HEK293 (cell line): ENCODE results near the gene C1orf226.

Experiments used
- CTCF ChIA-PET: fragments of 350-600 bp; formaldehyde crosslinking; extraction: SDS; loops from one replicate; lab custom pipeline; 2021; ENCODE audit warnings: antibody characterized with exemption; lab: Yijun Ruan, JAX
- POLR2A ChIA-PET: fragments of 300-600 bp; formaldehyde crosslinking; extraction: SDS; loops from one replicate; lab custom pipeline; 2020; ENCODE audit warnings: antibody characterized with exemption, inconsistent platforms; lab: Yijun Ruan, JAX
- H3K27ac ChIP-seq: fragments of 200-500 bp; sonication (Bioruptor generic); 2 replicates; pipeline ENCODE4 v1.5.1; 2014; ENCODE audit warnings: low read depth, low read length, control low read depth, inconsistent platforms; ENCODE audit errors: extremely low read depth
- H3K36me3 ChIP-seq, 2 experiments: fragments of 200-500 bp in 1 of 2; sonication (Bioruptor generic) in 1 of 2; 1 replicate in 1 of 2; 2 replicates in 1 of 2; pipeline ENCODE4 v1.5.1; 2014 to 2017; ENCODE audit warnings: inconsistent platforms in 2 of 2, low read length in 2 of 2; ENCODE audit not compliant: control insufficient read depth in 2 of 2, insufficient read depth in 1 of 2
- H3K4me1 ChIP-seq: fragments of 200-500 bp; sonication (Bioruptor generic); 2 replicates; pipeline ENCODE4 v1.5.1; 2014; ENCODE audit warnings: mild to moderate bottlenecking, low read length, inconsistent platforms; ENCODE audit not compliant: control insufficient read depth, insufficient read depth
- H3K4me3 ChIP-seq: 2 replicates; pipeline ENCODE4 v1.5.1; 2011; ENCODE audit warnings: low read depth, mild to moderate bottlenecking, control low read depth, low read length, moderate library complexity
- H3K9me3 ChIP-seq: fragments of 200-500 bp; sonication (Bioruptor generic); 2 replicates; pipeline ENCODE4 v1.5.1; 2014; ENCODE audit warnings: low read depth, low read length, inconsistent platforms; ENCODE audit not compliant: control insufficient read depth, insufficient read depth
- ATF2 ChIP-seq: fragments of 450-650 bp; formaldehyde crosslinking; IDR thresholded peaks from 2 replicates; pipeline ENCODE4 v1.5.1; 2016; ENCODE audit warnings: missing biosample characterization, missing genetic modification characterization, low read depth
- GLIS1 ChIP-seq: fragments of 450-650 bp; formaldehyde crosslinking; IDR thresholded peaks from 2 replicates; pipeline ENCODE4 v1.5.1; 2016; ENCODE audit warnings: missing biosample characterization, missing genetic modification characterization
- TRIM28 ChIP-seq: IDR thresholded peaks from 2 replicates; pipeline ENCODE4 v1.6.1; 2011; ENCODE audit warnings: low read length, control low read depth, borderline replicate concordance
- ZBTB17 ChIP-seq: fragments of 450-650 bp; formaldehyde crosslinking; IDR thresholded peaks from 2 replicates; pipeline ENCODE4 v1.5.1; 2016; ENCODE audit warnings: missing biosample characterization, missing genetic modification characterization
- ZFHX2 ChIP-seq: fragments of 450-650 bp; formaldehyde crosslinking; conservative IDR thresholded peaks from 2 replicates; pipeline ENCODE4 v1.5.1; 2016; ENCODE audit warnings: missing biosample characterization, missing genetic modification characterization
- ZFP41 ChIP-seq: fragments of 450-650 bp; formaldehyde crosslinking; IDR thresholded peaks from 2 replicates; pipeline ENCODE4 v1.5.1; 2016; ENCODE audit warnings: missing biosample characterization, missing genetic modification characterization, borderline replicate concordance
- ZNF16 ChIP-seq: fragments of 450-650 bp; formaldehyde crosslinking; IDR thresholded peaks from 2 replicates; pipeline ENCODE4 v1.5.1; 2016; ENCODE audit warnings: low read depth, missing biosample characterization, missing genetic modification characterization
- ZNF19 ChIP-seq: fragments of 450-650 bp; formaldehyde crosslinking; IDR thresholded peaks from 2 replicates; pipeline ENCODE4; 2016; ENCODE audit warnings: missing biosample characterization, missing genetic modification characterization, low read depth
- ZNF211 ChIP-seq: fragments of 450-650 bp; formaldehyde crosslinking; IDR thresholded peaks from 2 replicates; pipeline ENCODE4 v1.5.1; 2016; ENCODE audit warnings: low read depth, missing biosample characterization, missing genetic modification characterization
- ZNF223 ChIP-seq: fragments of 450-650 bp; formaldehyde crosslinking; IDR thresholded peaks from 2 replicates; pipeline ENCODE4 v1.5.1; 2016; ENCODE audit warnings: missing biosample characterization, missing genetic modification characterization
- ZNF426 ChIP-seq: fragments of 450-650 bp; formaldehyde crosslinking; IDR thresholded peaks from 2 replicates; pipeline ENCODE4 v1.5.1; 2017; ENCODE audit warnings: missing biosample characterization, missing genetic modification characterization, mild to moderate bottlenecking, inconsistent platforms, moderate library complexity
- ZNF544 ChIP-seq: fragments of 450-650 bp; formaldehyde crosslinking; IDR thresholded peaks from 2 replicates; pipeline ENCODE4 v1.5.0; 2017; ENCODE audit warnings: missing biosample characterization, missing genetic modification characterization
- ZNF571 ChIP-seq: fragments of 450-650 bp; formaldehyde crosslinking; IDR thresholded peaks from 2 replicates; pipeline ENCODE4 v1.5.0; 2017; ENCODE audit warnings: missing biosample characterization, missing genetic modification characterization
- ZNF701 ChIP-seq: fragments of 450-650 bp; formaldehyde crosslinking; IDR thresholded peaks from 2 replicates; pipeline ENCODE4 v1.5.1; 2016; ENCODE audit warnings: missing biosample characterization, missing genetic modification characterization
- ZNF791 ChIP-seq: fragments of 450-650 bp; formaldehyde crosslinking; IDR thresholded peaks from 2 replicates; pipeline ENCODE4 v1.5.1; 2016; ENCODE audit warnings: missing biosample characterization, missing genetic modification characterization
- TF ChIP-seq, protein P1 (sequence below): fragments of 450-650 bp; formaldehyde crosslinking; IDR thresholded peaks from 2 replicates; pipeline ENCODE4 v1.5.1; 2016; ENCODE audit warnings: missing biosample characterization, missing genetic modification characterization
- TF ChIP-seq, protein P2 (sequence below): fragments of 450-650 bp; formaldehyde crosslinking; IDR thresholded peaks from 2 replicates; pipeline ENCODE4 v1.5.1; 2016; ENCODE audit warnings: missing biosample characterization, missing genetic modification characterization
- TF ChIP-seq, protein P3 (sequence below): sonication (generic); formaldehyde crosslinking; IDR thresholded peaks from 2 replicates; pipeline ENCODE4 v1.8.1; 2022; ENCODE audit warnings: mild to moderate bottlenecking, moderate library complexity, missing genetic modification reagents
- TF ChIP-seq, protein P4 (sequence below): fragments of 450-650 bp; formaldehyde crosslinking; IDR thresholded peaks from 2 replicates; pipeline ENCODE4 v1.5.1; 2017; ENCODE audit warnings: missing biosample characterization, missing genetic modification characterization
- TF ChIP-seq, protein P5 (sequence below): fragments of 450-650 bp; formaldehyde crosslinking; IDR thresholded peaks from 2 replicates; pipeline ENCODE4 v1.5.1; 2016; ENCODE audit warnings: missing biosample characterization, missing genetic modification characterization
- TF ChIP-seq, protein P6 (sequence below): IDR thresholded peaks from 2 replicates; pipeline ENCODE4 v1.6.1; 2011; ENCODE audit warnings: mild to moderate bottlenecking, low read depth, low read length, borderline replicate concordance

The C1orf226 gene

GRCh38 chr1:162370161-162370560 lies 11.4 kb upstream of the C1orf226 start:
- Histone ChIP-seq H3K4me3 (no peak overlapping the region), H3K27ac (no peak overlapping the region), H3K9me3 (no peaks in the 10 kb centered on the region), H3K36me3 (peaks cover 0 to 2% of the 10 kb centered on the region in 2 experiments; a peak in 2 of 3 replicates), H3K4me1 (no peaks in the 10 kb centered on the region)
- ChIA-PET CTCF (interaction anchor here (1.0 to 1.2 kb wide), 2 partner anchors 10 to 13 kb away, joined by 3 to 5 read pairs; no protein-coding TSS in a partner anchor), POLR2A (no interaction called here)
- TF ChIP-seq ZFHX2 (tag by site-specific recombination) (no peak), ZNF791 (tag by site-specific recombination) (no peak), ZBTB17 (no peak), ZNF16 (tag by site-specific recombination) (no peak), TRIM28 (no peak), ZNF223 (no peak), ZNF571 (tag by site-specific recombination) (no peak), ZNF544 (no peak)
- TF ChIP-seq, protein P1, sequence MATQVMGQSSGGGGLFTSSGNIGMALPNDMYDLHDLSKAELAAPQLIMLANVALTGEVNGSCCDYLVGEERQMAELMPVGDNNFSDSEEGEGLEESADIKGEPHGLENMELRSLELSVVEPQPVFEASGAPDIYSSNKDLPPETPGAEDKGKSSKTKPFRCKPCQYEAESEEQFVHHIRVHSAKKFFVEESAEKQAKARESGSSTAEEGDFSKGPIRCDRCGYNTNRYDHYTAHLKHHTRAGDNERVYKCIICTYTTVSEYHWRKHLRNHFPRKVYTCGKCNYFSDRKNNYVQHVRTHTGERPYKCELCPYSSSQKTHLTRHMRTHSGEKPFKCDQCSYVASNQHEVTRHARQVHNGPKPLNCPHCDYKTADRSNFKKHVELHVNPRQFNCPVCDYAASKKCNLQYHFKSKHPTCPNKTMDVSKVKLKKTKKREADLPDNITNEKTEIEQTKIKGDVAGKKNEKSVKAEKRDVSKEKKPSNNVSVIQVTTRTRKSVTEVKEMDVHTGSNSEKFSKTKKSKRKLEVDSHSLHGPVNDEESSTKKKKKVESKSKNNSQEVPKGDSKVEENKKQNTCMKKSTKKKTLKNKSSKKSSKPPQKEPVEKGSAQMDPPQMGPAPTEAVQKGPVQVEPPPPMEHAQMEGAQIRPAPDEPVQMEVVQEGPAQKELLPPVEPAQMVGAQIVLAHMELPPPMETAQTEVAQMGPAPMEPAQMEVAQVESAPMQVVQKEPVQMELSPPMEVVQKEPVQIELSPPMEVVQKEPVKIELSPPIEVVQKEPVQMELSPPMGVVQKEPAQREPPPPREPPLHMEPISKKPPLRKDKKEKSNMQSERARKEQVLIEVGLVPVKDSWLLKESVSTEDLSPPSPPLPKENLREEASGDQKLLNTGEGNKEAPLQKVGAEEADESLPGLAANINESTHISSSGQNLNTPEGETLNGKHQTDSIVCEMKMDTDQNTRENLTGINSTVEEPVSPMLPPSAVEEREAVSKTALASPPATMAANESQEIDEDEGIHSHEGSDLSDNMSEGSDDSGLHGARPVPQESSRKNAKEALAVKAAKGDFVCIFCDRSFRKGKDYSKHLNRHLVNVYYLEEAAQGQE (tag by site-specific recombination) = no peak
- TF ChIP-seq, protein P2, sequence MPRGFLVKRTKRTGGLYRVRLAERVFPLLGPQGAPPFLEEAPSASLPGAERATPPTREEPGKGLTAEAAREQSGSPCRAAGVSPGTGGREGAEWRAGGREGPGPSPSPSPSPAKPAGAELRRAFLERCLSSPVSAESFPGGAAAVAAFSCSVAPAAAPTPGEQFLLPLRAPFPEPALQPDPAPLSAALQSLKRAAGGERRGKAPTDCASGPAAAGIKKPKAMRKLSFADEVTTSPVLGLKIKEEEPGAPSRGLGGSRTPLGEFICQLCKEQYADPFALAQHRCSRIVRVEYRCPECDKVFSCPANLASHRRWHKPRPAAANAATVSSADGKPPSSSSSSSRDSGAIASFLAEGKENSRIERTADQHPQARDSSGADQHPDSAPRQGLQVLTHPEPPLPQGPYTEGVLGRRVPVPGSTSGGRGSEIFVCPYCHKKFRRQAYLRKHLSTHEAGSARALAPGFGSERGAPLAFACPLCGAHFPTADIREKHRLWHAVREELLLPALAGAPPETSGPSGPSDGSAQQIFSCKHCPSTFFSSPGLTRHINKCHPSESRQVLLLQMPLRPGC (tag by site-specific recombination) = no peak
- TF ChIP-seq, protein P3, sequence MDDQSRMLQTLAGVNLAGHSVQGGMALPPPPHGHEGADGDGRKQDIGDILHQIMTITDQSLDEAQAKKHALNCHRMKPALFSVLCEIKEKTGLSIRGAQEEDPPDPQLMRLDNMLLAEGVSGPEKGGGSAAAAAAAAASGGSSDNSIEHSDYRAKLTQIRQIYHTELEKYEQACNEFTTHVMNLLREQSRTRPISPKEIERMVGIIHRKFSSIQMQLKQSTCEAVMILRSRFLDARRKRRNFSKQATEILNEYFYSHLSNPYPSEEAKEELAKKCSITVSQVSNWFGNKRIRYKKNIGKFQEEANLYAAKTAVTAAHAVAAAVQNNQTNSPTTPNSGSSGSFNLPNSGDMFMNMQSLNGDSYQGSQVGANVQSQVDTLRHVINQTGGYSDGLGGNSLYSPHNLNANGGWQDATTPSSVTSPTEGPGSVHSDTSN (CRISPR knock-in tag) = no peak
- TF ChIP-seq, protein P4, sequence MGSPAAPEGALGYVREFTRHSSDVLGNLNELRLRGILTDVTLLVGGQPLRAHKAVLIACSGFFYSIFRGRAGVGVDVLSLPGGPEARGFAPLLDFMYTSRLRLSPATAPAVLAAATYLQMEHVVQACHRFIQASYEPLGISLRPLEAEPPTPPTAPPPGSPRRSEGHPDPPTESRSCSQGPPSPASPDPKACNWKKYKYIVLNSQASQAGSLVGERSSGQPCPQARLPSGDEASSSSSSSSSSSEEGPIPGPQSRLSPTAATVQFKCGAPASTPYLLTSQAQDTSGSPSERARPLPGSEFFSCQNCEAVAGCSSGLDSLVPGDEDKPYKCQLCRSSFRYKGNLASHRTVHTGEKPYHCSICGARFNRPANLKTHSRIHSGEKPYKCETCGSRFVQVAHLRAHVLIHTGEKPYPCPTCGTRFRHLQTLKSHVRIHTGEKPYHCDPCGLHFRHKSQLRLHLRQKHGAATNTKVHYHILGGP = no peak
- TF ChIP-seq, protein P5, sequence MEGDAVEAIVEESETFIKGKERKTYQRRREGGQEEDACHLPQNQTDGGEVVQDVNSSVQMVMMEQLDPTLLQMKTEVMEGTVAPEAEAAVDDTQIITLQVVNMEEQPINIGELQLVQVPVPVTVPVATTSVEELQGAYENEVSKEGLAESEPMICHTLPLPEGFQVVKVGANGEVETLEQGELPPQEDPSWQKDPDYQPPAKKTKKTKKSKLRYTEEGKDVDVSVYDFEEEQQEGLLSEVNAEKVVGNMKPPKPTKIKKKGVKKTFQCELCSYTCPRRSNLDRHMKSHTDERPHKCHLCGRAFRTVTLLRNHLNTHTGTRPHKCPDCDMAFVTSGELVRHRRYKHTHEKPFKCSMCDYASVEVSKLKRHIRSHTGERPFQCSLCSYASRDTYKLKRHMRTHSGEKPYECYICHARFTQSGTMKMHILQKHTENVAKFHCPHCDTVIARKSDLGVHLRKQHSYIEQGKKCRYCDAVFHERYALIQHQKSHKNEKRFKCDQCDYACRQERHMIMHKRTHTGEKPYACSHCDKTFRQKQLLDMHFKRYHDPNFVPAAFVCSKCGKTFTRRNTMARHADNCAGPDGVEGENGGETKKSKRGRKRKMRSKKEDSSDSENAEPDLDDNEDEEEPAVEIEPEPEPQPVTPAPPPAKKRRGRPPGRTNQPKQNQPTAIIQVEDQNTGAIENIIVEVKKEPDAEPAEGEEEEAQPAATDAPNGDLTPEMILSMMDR (tag by site-specific recombination) = no peak

DNA sequence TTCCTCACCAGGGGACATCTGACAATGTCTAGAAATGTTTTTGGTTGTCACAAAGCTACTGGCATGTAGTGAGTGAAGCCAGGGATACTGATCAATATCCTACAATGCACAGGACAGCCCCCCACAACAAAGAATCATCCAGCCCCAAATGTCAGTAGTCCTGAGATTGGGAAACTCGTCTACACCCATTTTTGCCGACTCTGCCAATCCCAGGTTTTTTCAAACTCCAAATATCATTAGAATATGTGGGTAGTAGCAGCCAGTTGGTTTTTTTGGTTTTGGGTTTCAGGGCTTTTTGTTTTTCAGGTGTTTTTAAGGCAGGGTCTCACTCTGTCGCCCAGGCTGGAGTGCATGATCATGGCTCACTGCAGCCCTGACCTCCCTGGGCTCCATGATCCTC lies 10.8 kb upstream of the C1orf226 start:
- no peaks in the 10 kb centered on the region; a peak in 1 of 3 replicates for H3K36me3 ChIP-seq
- H3K27ac ChIP-seq = no peak overlapping the region
- H3K4me3 ChIP-seq = no peak overlapping the region
- CTCF ChIA-PET = interaction anchor here (1.2 to 1.9 kb wide), 2 partner anchors 13 to 314 kb away, joined by 3 to 4 read pairs; no protein-coding TSS in a partner anchor
- H3K4me1 ChIP-seq = no peaks in the 10 kb centered on the region
- no peaks in the 10 kb centered on the region for H3K9me3 ChIP-seq
- POLR2A ChIA-PET = no interaction called here
- TF ChIP-seq ATF2 (no peak), ZNF701 (tag by site-specific recombination) (no peak), GLIS1 (tag by site-specific recombination) (no peak), ZFP41 (no peak), ZNF211 (tag by site-specific recombination) (no peak), ZNF19 (tag by site-specific recombination) (no peak), ZNF426 (no peak)
- TF ChIP-seq, protein P6, sequence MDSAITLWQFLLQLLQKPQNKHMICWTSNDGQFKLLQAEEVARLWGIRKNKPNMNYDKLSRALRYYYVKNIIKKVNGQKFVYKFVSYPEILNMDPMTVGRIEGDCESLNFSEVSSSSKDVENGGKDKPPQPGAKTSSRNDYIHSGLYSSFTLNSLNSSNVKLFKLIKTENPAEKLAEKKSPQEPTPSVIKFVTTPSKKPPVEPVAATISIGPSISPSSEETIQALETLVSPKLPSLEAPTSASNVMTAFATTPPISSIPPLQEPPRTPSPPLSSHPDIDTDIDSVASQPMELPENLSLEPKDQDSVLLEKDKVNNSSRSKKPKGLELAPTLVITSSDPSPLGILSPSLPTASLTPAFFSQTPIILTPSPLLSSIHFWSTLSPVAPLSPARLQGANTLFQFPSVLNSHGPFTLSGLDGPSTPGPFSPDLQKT = no peak
